Neural cell (in vitro differentiated cells): ENCODE results near the gene SDCBP2. TPM values are rescaled to one million over a fixed set of nuclear protein-coding genes. Genes with fewer than 3 reads are reported as not detected.
"Not testable (repeated sequence)": the region's sequence is repeated elsewhere in the genome, so short reads cannot be mapped to it uniquely, and the experiment has no call there.

ENCODE experiments used
- H2AFZ ChIP-seq: fragments of 200-600, 300-800 bp; sonication (generic), shearing (Covaris generic); 2 replicates; pipeline ENCODE4 v1.6.0; 2014; ENCODE audit warnings: low read depth, mild to moderate bottlenecking, antibody characterized with exemption, low read length, moderate library complexity
- H3F3A ChIP-seq: fragments of 200-600 bp; shearing (Covaris generic); 2 replicates; pipeline ENCODE4 v1.6.1; 2016; ENCODE audit warnings: mild to moderate bottlenecking, moderate library complexity, mixed read lengths, antibody characterized with exemption, low read length; ENCODE audit not compliant: insufficient read depth, poor library complexity, severe bottlenecking
- H3K27ac ChIP-seq: fragments of 200-600, 300-800 bp; sonication (generic), shearing (Covaris generic); 2 replicates; pipeline ENCODE4 v1.5.1; 2014; ENCODE audit warnings: mild to moderate bottlenecking, low read length, moderate library complexity
- H3K27me3 ChIP-seq: fragments of 300-800, 200-600 bp; sonication (generic), shearing (Covaris generic); 2 replicates; pipeline ENCODE4 v1.6.0; 2014; ENCODE audit warnings: mild to moderate bottlenecking, low read depth, low read length, moderate library complexity; ENCODE audit not compliant: insufficient read depth
- H3K36me3 ChIP-seq: fragments of 300-800, 200-600 bp; sonication (generic), shearing (Covaris generic); 2 replicates; pipeline ENCODE4 v1.5.1; 2014; ENCODE audit warnings: mild to moderate bottlenecking, antibody characterized with exemption, low read length, moderate library complexity; ENCODE audit not compliant: insufficient read depth
- H3K4me2 ChIP-seq: fragments of 300-800, 200-600 bp; sonication (generic), shearing (Covaris generic); 2 replicates; pipeline ENCODE4 v1.6.0; 2014; ENCODE audit warnings: mild to moderate bottlenecking, low read length
- H3K4me3 ChIP-seq: fragments of 300-800, 200-600 bp; sonication (generic), shearing (Covaris generic); 2 replicates; pipeline ENCODE4 v1.5.1; 2014; ENCODE audit warnings: mild to moderate bottlenecking, low read length, moderate library complexity
- H3K79me2 ChIP-seq: fragments of 200-600 bp; shearing (Covaris generic); replicated peaks from 2 replicates; pipeline ENCODE4 v1.6.0; 2014; ENCODE audit warnings: mild to moderate bottlenecking, low read length, moderate library complexity; ENCODE audit not compliant: insufficient read depth
- H3K9ac ChIP-seq: fragments of 300-800, 200-600 bp; sonication (generic), shearing (Covaris generic); 2 replicates; pipeline ENCODE4 v1.6.1; 2016; ENCODE audit warnings: mild to moderate bottlenecking, low read length, mixed read lengths
- H3K9me2 ChIP-seq: fragments of 200-600 bp; shearing (Covaris generic); 2 replicates; pipeline ENCODE4 v1.6.1; 2016; ENCODE audit warnings: mild to moderate bottlenecking, low read length, mixed read lengths; ENCODE audit not compliant: insufficient read depth
- H3K9me3 ChIP-seq: fragments of 200-600, 300-800 bp; sonication (generic), shearing (Covaris generic); 2 replicates; pipeline ENCODE4 v1.6.1; 2016; ENCODE audit warnings: mild to moderate bottlenecking, mixed run types, low read length, moderate library complexity, mixed read lengths
- H4K20me1 ChIP-seq: fragments of 200-600 bp; shearing (Covaris generic); 2 replicates; pipeline ENCODE4 v1.6.1; 2016; ENCODE audit warnings: mild to moderate bottlenecking, mixed run types; ENCODE audit not compliant: insufficient read depth
- CTCF ChIP-seq: fragments of 450-650 bp; IDR thresholded peaks from 2 replicates; pipeline ENCODE4 v1.5.1; 2014; ENCODE audit warnings: antibody characterized with exemption, mild to moderate bottlenecking, moderate library complexity; ENCODE audit not compliant: poor library complexity, severe bottlenecking
- EP300 ChIP-seq: fragments of 450-650 bp; conservative IDR thresholded peaks from 2 replicates; pipeline ENCODE4 v1.6.1; 2014; ENCODE audit warnings: antibody characterized with exemption, mild to moderate bottlenecking, moderate library complexity; ENCODE audit not compliant: poor library complexity, severe bottlenecking
- EZH2 ChIP-seq: fragments of 200-600, 300-800 bp; shearing (Covaris generic), sonication (generic); IDR thresholded peaks from 2 replicates; pipeline ENCODE4 v1.6.1; 2014; ENCODE audit warnings: antibody characterized with exemption, low read length, borderline replicate concordance, mild to moderate bottlenecking; ENCODE audit not compliant: insufficient read depth, poor library complexity, severe bottlenecking
- MXI1 ChIP-seq: fragments of 450-650 bp; conservative IDR thresholded peaks from 2 replicates; pipeline ENCODE4 v1.6.1; 2014; ENCODE audit warnings: antibody characterized with exemption, mild to moderate bottlenecking; ENCODE audit not compliant: poor library complexity, severe bottlenecking
- POLR2AphosphoS5 ChIP-seq: IDR thresholded peaks from 2 replicates; pipeline ENCODE4 v1.6.1; 2012
- RAD21 ChIP-seq: fragments of 450-650 bp; conservative IDR thresholded peaks from 2 replicates; pipeline ENCODE4 v1.6.1; 2014; ENCODE audit warnings: antibody characterized with exemption, mild to moderate bottlenecking, moderate library complexity
- REST ChIP-seq: IDR thresholded peaks from 2 replicates; pipeline ENCODE4 v1.6.1; 2012; ENCODE audit warnings: borderline replicate concordance
- SMC3 ChIP-seq: fragments of 450-650 bp; conservative IDR thresholded peaks from 2 replicates; pipeline ENCODE4 v1.6.1; 2014; ENCODE audit warnings: antibody characterized with exemption, mild to moderate bottlenecking, moderate library complexity; ENCODE audit not compliant: poor library complexity
- TAF1 ChIP-seq: IDR thresholded peaks from 2 replicates; pipeline ENCODE4 v1.6.1; 2012; ENCODE audit warnings: low read depth
- polyA plus RNA-seq: library from polyadenylated mRNA; depleted of rRNA; stranded (reverse); fragments of >200 nt; gene quantifications from 2 replicates; pipeline ENCODE4 v1.2.3, GENCODE V29; 2014

Gene SDCBP2
- polyA plus RNA-seq, 1 donor from 2014 or later = 5.2 TPM

GRCh38 chr20:1345030-1345755 is 16.3 kb upstream of the SDCBP2 start:
- H3K9ac ChIP-seq = no peak overlapping the region
- no peak overlapping the region for H3K27ac ChIP-seq
- no peaks in the 10 kb centered on the region for H3K27me3 ChIP-seq
- TF ChIP-seq SMC3 = no peak
- no peak for TF ChIP-seq EP300
- no peak for TF ChIP-seq RAD21
- no peak for TF ChIP-seq MXI1
- no peak for TF ChIP-seq EZH2
- TF ChIP-seq POLR2AphosphoS5 = no peak
- TF ChIP-seq TAF1 = no peak
- no peak for TF ChIP-seq CTCF
- H3K9me3 ChIP-seq = no peaks in the 10 kb centered on the region
- no peaks in the 10 kb centered on the region for H3K79me2 ChIP-seq
- H2AFZ ChIP-seq = no peak overlapping the region
- no peak overlapping the region for H3K4me2 ChIP-seq
- no peaks in the 10 kb centered on the region for H4K20me1 ChIP-seq
- H3F3A ChIP-seq = no peaks in the 10 kb centered on the region
- no peaks in the 10 kb centered on the region for H3K36me3 ChIP-seq
- H3K4me3 ChIP-seq = no peak overlapping the region
- H3K9me2 ChIP-seq = no peaks in the 10 kb centered on the region

- not testable (repeated sequence) for H3F3A ChIP-seq, H3K9ac ChIP-seq
These were observed 14.6 kb upstream of the SDCBP2 start for GRCh38 chr20:1343446-1344124.

GRCh38 chr20:1341561-1342265 is 12.8 kb upstream of the SDCBP2 start:
- H3K4me3 ChIP-seq = no peak overlapping the region
- H3F3A ChIP-seq = no peaks in the 10 kb centered on the region
- no peaks in the 10 kb centered on the region for H3K9me3 ChIP-seq
- no peak overlapping the region for H3K27ac ChIP-seq
- no peak overlapping the region for H3K4me2 ChIP-seq
- H4K20me1 ChIP-seq = no peaks in the 10 kb centered on the region
- no peaks in the 10 kb centered on the region for H3K36me3 ChIP-seq
- no peaks in the 10 kb centered on the region for H3K27me3 ChIP-seq
- H3K9me2 ChIP-seq = no peaks in the 10 kb centered on the region
- no peaks in the 10 kb centered on the region for H3K79me2 ChIP-seq
- H3K9ac ChIP-seq = no peak overlapping the region
- TF ChIP-seq SMC3 = no peak
- TF ChIP-seq MXI1 = no peak
- no peak for TF ChIP-seq EZH2
- no peak for TF ChIP-seq POLR2AphosphoS5
- no peak for TF ChIP-seq TAF1
- no peak for TF ChIP-seq CTCF
- no peak for TF ChIP-seq RAD21
- no peak for TF ChIP-seq REST
- H2AFZ ChIP-seq = no peak overlapping the region

More at GRCh38 chr20:1343446-1344124, 14.6 kb upstream of the SDCBP2 start:
- not testable (repeated sequence) for H3K4me2 ChIP-seq, H3K36me3 ChIP-seq, H4K20me1 ChIP-seq, H3K9me3 ChIP-seq, H3K9me2 ChIP-seq, H2AFZ ChIP-seq, H3K27me3 ChIP-seq, H3K4me3 ChIP-seq, H3K79me2 ChIP-seq, H3K27ac ChIP-seq
